Upper lobe of right lung (tissue), 1 donor: ENCODE results near the gene CHCHD6. TPM values are rescaled to one million over a fixed set of nuclear protein-coding genes. Genes with fewer than 3 reads are reported as not detected.
A peak's percentile ranks its signal among the peaks of the same experiment; 100 is the strongest.

Experiments
- ATAC-seq: fragments of 200-7000 bp; cut with Tn5 transposase; one replicate; pipeline ENCODE4 v1.9.1; 2020; ENCODE audit warnings: mild to moderate bottlenecking, moderate library complexity
- DNase-seq: peaks from one replicate; pipeline ENCODE4 v3.0.0-alpha.2; 2020
- H3K27ac ChIP-seq: fragments of 200-600 bp; one replicate; pipeline ENCODE4 v1.8.0; 2022
- H3K27me3 ChIP-seq: fragments of 200-600 bp; one replicate; pipeline ENCODE4 v1.8.0; 2022; ENCODE audit warnings: mild to moderate bottlenecking
- H3K36me3 ChIP-seq: fragments of 200-600 bp; one replicate; pipeline ENCODE4 v1.8.0; 2022
- H3K4me1 ChIP-seq: fragments of 200-600 bp; one replicate; pipeline ENCODE4 v1.8.0; 2022
- H3K4me3 ChIP-seq: fragments of 200-600 bp; one replicate; pipeline ENCODE4 v1.8.0; 2022; ENCODE audit warnings: mild to moderate bottlenecking
- H3K9me3 ChIP-seq: fragments of 200-600 bp; one replicate; pipeline ENCODE4 v1.8.0; 2022
- intact Hi-C: fragments of 100-400 bp; cut with DNase I; formaldehyde crosslinking; loops from one replicate; pipeline ENCODE4 v1.11.0; 2022
- total RNA-seq: library from RNA; stranded (reverse); fragmentation: NEBNext Ultra II Directional; extraction: Animal tissue kit (Norgen Biotek cat#: 25700); gene quantifications from one replicate; pipeline ENCODE4 v1.2.1, GENCODE V29; 2021
- TF ChIP-seq, protein P1 (sequence below): fragments of 200-600 bp; IDR thresholded peaks from one replicate; pipeline ENCODE4 v1.8.0; 2022; ENCODE audit warnings: antibody characterized with exemption
- donor health status: DM: no; HTN: yes; CAD: no; lungs with severe emphysema.

The CHCHD6 gene
- total RNA-seq, 1 donor from 2014 or later, result 17.1 TPM

DNA sequence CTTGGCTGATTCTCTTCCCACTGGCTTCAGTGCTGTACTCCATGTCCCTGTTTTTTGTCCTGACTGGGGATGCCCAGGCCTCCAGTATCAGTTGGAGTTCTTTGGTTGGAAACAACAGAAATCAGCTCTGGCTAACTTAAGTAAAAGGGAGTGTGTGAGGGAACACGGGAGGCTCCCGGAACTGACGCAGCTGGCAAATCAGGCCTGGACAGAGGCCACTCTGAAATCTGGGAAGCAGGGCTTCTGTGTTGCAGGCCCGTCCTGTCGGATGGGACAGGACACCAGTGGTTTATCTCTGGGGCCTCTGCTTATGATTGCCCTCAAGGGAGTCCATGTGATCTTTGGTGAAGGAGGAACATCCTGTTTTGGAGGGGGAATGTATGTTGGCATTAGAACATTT lies 124.3 kb downstream of the CHCHD6 start:
- TF ChIP-seq, protein P1, sequence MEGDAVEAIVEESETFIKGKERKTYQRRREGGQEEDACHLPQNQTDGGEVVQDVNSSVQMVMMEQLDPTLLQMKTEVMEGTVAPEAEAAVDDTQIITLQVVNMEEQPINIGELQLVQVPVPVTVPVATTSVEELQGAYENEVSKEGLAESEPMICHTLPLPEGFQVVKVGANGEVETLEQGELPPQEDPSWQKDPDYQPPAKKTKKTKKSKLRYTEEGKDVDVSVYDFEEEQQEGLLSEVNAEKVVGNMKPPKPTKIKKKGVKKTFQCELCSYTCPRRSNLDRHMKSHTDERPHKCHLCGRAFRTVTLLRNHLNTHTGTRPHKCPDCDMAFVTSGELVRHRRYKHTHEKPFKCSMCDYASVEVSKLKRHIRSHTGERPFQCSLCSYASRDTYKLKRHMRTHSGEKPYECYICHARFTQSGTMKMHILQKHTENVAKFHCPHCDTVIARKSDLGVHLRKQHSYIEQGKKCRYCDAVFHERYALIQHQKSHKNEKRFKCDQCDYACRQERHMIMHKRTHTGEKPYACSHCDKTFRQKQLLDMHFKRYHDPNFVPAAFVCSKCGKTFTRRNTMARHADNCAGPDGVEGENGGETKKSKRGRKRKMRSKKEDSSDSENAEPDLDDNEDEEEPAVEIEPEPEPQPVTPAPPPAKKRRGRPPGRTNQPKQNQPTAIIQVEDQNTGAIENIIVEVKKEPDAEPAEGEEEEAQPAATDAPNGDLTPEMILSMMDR, result no peak
- Histone ChIP-seq H3K4me1 (no peaks in the 10 kb centered on the region), H3K27me3 (no peaks in the 10 kb centered on the region), H3K36me3 (no peaks in the 10 kb centered on the region), H3K9me3 (no peaks in the 10 kb centered on the region), H3K4me3 (no peak overlapping the region), H3K27ac (no peak overlapping the region)
- ATAC-seq, result peak; percentile 25
- intact Hi-C loops, result no loop called here
- no peak for DNase-seq

DNA sequence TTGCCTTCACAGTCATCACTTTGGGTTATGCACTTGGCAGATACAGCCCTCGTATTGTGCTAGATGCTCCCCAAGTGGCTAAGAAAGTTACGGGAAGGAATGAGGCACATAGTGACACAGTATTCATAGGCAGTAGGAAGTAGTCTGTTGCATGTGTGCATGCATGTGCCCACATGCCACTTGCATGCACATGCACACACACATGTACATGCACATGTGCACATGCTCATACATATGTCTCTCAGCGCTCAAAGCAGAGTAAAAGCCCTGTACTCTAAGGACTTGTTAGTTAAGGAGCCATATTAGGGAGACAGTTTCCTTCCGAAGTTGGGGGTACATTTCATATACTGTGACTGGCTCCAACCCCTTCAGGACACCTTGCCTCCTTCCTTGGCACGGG lies 128.9 kb downstream of the CHCHD6 start:
- intact Hi-C loops, result no loop called here
- no peaks in the 10 kb centered on the region for H3K4me1 ChIP-seq
- no peaks in the 10 kb centered on the region for H3K27me3 ChIP-seq
- H3K4me3 ChIP-seq, result no peak overlapping the region
- H3K36me3 ChIP-seq, result no peaks in the 10 kb centered on the region
- TF ChIP-seq, protein P1, result no peak
- DNase-seq (no peak), ATAC-seq (no peak)
- no peak overlapping the region for H3K27ac ChIP-seq
- H3K9me3 ChIP-seq, result no peaks in the 10 kb centered on the region

DNA sequence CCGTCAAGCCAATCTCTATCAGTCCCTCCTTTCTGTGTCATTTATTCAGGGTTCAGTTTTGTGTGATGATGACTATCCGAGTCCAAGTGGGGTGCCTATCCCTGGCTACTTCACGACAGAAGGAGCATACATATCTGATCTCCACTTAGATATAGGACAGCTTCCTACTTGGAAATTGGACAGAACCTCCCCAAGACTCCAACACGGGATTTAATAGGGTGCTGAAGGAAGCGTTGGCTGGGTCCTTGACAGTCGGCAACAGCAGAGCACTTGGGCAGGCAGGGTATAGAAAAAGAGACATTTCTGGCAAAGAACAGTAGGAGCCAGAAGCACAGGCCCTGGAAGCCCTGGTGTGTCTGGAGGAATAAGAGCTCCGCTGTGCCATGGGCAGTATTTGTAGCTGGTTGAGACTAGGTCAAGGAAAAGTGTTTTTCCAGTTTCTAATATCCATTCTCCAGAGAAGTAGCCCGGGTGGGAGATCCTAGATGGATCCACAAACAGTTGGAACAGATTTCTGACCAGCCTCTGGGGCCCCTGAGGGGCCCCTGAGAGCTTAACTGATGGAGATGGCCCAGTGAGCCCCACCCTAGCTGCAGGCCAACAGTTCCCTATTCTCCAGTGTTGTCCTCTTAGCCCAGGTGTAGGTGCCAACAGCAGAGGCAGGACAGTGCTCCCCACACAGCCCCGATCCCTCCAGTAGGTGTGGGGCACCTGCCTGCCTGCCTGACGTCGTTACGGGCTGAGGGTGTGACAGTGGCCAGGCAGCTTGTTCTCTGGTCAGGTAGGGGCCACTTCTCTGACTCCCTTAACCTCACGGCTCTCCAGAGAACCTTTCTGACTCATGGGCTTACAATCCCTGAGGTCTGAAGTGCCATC lies 130.8 kb downstream of the CHCHD6 start:
- Histone ChIP-seq H3K9me3 (no peaks in the 10 kb centered on the region), H3K36me3 (no peaks in the 10 kb centered on the region), H3K27ac (no peak overlapping the region), H3K27me3 (no peaks in the 10 kb centered on the region), H3K4me3 (no peak overlapping the region), H3K4me1 (no peaks in the 10 kb centered on the region)
- intact Hi-C loops, result no loop called here
- ATAC-seq (peak; percentile 84), DNase-seq (no peak)
- TF ChIP-seq, protein P1, result no peak

DNA sequence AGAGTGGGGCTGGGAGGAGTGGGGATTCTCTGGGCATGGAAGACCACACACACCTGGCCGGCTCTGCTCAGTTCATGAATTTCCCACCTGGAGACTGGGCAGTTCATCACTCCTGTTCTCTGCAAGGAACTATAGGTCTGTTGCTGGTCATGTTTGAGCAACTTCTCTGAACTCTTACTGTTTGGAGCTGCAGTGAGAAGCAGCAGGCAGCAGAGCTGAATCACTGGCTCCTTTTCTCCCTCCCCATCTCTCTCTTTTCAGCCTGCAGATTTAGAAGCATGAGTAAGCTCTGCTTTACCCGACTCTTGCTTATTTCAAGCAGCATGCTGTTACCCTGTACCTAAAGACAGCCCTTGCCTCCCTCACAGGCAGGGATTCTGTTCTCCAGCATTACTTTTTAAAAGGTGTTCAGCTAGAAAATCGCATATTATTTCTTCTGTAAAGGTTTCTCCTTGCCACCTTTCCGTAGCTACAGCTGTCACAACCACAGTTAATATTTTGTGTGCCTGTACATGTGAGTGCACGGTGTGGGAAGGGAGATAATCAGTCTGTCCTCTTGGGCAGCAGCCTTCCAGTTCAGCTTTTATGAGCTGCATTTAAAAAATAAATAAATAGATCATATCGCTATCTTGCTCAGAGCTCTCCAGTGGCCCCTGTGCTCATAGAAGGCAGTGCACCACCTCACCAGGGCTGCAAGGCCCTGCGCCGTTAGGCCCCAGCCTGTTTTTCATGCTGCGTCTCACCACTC lies 131.6 kb downstream of the CHCHD6 start:
- TF ChIP-seq, protein P1, result no peak
- ATAC-seq (peak; percentile 32), DNase-seq (no peak)

DNA sequence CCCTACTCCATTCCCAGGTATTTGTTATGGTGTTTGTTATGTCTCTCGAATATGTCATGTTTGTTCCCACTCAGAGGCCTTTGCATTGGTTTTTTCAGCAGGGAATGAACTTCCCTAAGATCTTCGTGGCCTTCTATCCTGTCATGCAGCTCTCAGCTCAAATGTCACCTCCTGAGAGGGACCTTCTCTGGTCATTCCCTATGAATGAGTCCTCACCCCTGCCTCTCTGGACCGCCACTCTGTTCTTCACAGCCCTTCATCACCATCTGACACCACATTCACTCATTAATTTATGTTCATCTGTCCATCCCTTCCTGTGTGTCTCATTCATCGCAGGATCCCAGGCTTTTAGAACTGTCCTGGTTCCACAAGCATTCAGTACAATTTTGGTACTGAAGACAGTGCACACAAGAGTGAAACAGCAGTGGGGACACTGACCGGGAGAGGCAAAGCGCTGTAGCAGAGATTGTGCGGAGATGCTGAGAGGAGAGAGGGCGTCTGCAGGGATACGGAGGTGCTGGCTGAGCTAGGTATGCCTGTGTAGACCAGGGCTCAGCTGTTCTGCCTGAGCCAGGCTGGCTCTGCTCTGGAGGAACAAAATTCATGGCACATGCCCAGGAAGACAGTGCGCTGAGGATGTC lies 132.3 kb downstream of the CHCHD6 start:
- no peak overlapping the region for H3K4me3 ChIP-seq
- H3K36me3 ChIP-seq, result no peaks in the 10 kb centered on the region
- TF ChIP-seq, protein P1, result no peak
- H3K4me1 ChIP-seq, result no peaks in the 10 kb centered on the region
- DNase-seq (no peak), ATAC-seq (no peak)
- no peaks in the 10 kb centered on the region for H3K27me3 ChIP-seq
- no peak overlapping the region for H3K27ac ChIP-seq
- intact Hi-C loops, result no loop called here
- H3K9me3 ChIP-seq, result no peaks in the 10 kb centered on the region

More for the DNA sequence above, 131.6 kb downstream of the CHCHD6 start:
- intact Hi-C loops, result no loop called here
- no peaks in the 10 kb centered on the region for H3K4me1 ChIP-seq
- no peak overlapping the region for H3K27ac ChIP-seq
- H3K9me3 ChIP-seq, result no peaks in the 10 kb centered on the region
- H3K36me3 ChIP-seq, result no peaks in the 10 kb centered on the region
- no peak overlapping the region for H3K4me3 ChIP-seq
- H3K27me3 ChIP-seq, result no peaks in the 10 kb centered on the region
